Measurements from ENCODE around the gene RTL10.

GRCh38 chr22:19891317-19892256 is 36.9 kb upstream of the RTL10 start:
- no peak for TF ChIP-seq CTCF (IDR thresholded peaks at IDR 0.05)
- TF ChIP-seq POLR2A (IDR thresholded peaks at IDR 0.05), result no peak
